GM23338 (cell line): Measurements from ENCODE around the gene PACS2.

Experiments used
- CTCF ChIP-seq, 2 experiments: fragments of 200-600 bp in 1 of 2; sonication (generic) in 1 of 2; conservative IDR thresholded peaks; 2 replicates each; pipeline versions ENCODE4 v1.5.1 to v1.6.1; 2016 to 2017; ENCODE audit warnings: antibody characterized with exemption in 2 of 2, low read depth in 2 of 2, mild to moderate bottlenecking in 2 of 2, moderate library complexity in 1 of 2
- EZH2phosphoT487 ChIP-seq: fragments of 200-600 bp; sonication (generic); IDR thresholded peaks from one replicate; pipeline ENCODE4 v1.8.1; 2018; ENCODE audit warnings: antibody characterized with exemption; ENCODE audit not compliant: unreplicated experiment
- POLR2AphosphoS5 ChIP-seq: IDR thresholded peaks from 2 replicates; pipeline ENCODE4 v1.6.1; 2016; ENCODE audit warnings: antibody characterized with exemption, low read depth

- TF ChIP-seq CTCF (conservative IDR thresholded peaks at IDR 0.05; ENCODE audit: low read depth in 2 of 2): no peak
- TF ChIP-seq EZH2phosphoT487: no peak
- TF ChIP-seq POLR2AphosphoS5: no peak
Observed at GRCh38 chr14:105363847-105364708, 49.5 kb downstream of the PACS2 start.
